HG03025 (cell line): ENCODE data around the gene ANKRD11.
"Not testable (repeated sequence)": the region's sequence is repeated elsewhere in the genome, so short reads cannot be mapped to it uniquely, and the experiment has no call there.

Experiments
- ATAC-seq: cut with Tn5 transposase; IDR thresholded peaks from one replicate; pipeline ENCODE4 v1.9.1; 2021; ENCODE audit warnings: mild to moderate bottlenecking, moderate library complexity; ENCODE audit not compliant: unreplicated experiment, low FRiP score

Gene ANKRD11

GRCh38 chr16:89257281-89257731 lies 233.1 kb downstream of the ANKRD11 start:
- no peak for ATAC-seq

DNA sequence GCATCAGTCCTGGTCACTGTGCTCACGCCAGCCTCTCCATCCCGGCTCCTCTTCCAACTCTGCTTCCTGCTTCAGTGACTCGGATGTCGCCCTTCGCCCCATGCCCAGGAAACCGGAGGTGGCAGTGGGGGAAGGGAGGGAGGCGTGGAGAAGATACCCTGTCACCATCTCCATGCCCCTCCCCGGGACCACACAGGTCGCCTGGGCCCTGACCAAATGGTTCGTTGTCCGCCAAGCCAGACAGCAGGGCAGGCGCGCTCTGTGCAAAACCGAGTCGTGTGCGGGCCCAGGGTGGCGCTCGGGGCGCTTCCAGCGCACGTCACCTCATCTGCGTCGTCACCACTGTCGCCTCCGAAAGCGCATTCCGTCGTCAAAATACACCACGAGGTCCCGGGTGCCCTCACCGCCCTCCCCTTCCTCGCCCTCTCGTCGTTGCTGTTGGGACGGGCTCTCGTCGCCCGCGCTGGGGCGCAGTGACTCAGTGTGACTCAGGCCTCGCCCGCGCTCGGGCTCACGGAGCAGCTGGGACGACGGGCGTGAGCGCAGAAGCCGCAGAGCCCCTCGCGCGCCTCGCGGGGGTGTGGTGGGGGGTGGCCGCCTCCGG lies 233.6 kb downstream of the ANKRD11 start:
- no peak for ATAC-seq

- no peak for ATAC-seq
These were observed 236.6 kb downstream of the ANKRD11 start for GRCh38 chr16:89253548-89254287.

DNA sequence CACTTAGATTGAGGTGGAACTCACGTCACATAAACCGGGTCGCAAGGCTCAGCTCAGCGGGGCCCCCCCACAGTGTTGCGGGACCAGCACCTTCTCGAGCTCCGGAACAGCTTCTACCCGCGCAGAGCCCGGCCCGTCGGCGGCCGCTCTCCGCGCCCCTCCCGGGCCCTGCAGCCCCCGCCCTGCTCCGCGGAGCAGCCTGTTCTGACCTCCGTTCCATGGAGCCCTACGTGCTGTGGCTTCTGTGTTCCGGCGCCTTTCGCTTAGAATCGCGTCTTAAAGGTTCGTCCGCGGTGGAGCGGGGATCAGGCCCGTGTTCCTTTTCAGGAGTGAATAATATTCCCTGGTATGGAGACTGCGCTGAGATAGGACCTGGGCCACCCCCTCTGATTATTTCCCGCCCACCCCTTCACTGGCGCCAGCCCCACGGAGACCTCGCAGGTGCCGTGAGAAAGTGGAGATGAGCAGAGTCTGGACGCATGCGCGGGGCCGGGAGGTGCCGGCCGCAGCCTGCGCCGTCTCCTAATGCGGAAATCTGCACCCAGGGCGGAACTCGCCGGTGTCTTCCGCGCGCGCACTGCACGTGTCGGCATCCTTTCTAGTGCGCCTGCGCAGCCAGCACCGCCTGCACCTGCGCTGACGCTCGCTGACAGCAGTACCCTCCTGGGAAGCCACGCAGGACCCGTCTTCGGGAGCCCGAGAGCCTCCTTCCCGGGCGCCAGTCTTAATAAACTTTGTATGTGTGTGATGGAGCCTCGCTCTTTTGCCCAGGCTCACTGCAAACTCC lies 242.0 kb downstream of the ANKRD11 start:
- no peak for ATAC-seq

DNA sequence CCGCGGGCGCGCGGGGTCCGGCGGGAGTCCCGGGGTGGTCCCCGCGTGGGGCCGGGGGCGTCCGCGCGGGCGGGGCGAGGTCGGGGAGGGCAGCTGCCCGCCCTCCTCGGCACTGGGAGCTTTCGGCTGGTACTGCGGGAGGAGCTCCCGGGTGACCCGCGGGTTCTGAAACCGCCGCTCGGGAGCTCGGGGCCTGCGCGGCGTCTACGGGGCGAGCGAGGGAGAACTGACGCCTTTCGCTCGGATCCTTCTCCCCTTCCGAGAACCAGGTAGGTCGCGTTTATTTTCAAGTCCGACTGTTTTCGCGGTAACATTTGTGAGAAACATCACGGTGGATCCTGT lies 242.7 kb downstream of the ANKRD11 start:
- ATAC-seq = not testable (repeated sequence)

GRCh38 chr16:89246903-89247733 lies 243.2 kb downstream of the ANKRD11 start:
- no peak for ATAC-seq

GRCh38 chr16:89246383-89246902 lies 243.9 kb downstream of the ANKRD11 start:
- no peak for ATAC-seq

DNA sequence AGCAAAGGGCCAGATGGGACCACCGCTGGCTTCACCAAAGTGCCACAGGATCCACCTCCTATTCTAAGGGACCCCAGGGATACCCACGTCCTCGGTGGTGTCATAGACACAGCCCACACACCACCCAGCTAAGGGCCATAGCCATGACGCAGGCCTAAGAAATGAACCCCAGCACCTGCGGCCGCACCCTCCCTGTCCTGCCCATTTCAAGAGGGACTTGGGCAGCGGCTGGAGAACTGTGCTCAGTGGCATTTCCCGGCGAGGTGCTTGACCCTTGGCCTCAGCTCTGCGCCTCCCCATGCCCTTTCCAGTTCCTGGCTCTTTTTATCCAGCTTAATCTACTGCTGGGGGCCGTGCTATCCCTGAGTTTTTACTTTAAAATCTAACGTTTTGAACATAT lies 245.6 kb downstream of the ANKRD11 start:
- no peak for ATAC-seq

DNA sequence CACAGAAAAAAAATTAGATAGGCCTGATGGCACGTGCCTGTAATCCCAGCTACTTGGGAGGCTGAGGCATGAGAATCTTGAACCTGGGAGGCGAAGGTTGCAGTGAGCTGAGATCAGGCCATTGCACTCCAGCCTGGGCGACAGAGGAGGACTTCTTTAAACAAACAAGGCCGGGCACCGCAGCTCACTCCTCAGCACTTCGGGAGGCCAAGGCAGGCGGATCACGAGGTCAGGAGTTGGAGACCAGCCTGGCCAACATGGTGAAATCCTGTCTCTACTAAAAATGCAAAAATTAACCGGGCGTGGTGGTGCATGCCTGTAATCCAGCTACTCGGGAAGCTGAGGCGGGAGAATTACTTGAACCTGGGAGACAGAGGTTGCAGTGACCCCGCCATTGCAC lies 246.1 kb downstream of the ANKRD11 start:
- not testable (repeated sequence) for ATAC-seq

- ATAC-seq = no peak
These were observed 246.7 kb downstream of the ANKRD11 start for GRCh38 chr16:89243664-89244063.

- no peak for ATAC-seq
These were observed 247.6 kb downstream of the ANKRD11 start for GRCh38 chr16:89242795-89243200.

GRCh38 chr16:89241187-89242007 lies 249.0 kb downstream of the ANKRD11 start:
- ATAC-seq = no peak

GRCh38 chr16:89237733-89238132 lies 252.6 kb downstream of the ANKRD11 start:
- no peak for ATAC-seq

DNA sequence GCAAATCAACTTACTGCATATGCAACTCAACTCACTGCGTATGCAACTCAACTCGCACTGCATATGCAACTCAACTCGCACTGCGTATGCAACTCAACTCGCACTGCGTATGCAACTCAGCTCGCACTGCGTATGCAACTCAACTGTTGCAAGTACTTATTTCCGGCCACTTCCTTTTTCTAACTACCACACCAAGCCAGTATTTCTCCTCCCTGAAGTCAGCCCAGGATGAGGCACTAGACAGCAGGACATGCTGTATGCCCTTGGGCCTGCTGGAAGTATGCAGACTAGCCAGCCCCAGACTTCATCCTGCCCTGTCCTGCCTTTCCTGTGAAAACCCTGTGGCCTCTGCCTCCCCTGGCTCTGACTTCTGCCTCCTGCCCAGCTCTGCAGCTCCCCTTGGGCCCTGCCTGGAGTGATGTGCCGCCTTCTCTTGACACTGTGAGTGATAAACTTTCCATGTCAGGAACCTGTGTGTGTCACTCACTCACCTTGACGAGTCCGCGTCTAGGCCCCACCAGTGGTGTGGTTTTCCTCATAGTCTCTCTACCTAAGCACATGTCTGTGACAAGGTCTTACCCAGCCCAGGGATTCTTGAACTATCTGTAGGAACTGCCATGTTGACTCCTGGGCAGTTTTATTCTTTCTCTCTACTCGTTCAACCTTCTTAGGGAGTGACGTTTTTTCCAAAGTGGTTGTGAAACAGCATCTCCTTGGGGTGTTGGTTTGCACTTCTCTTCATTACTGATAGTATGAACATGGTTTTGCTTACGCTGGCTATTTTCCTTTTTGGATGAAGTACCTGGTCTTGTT lies 256.5 kb downstream of the ANKRD11 start:
- ATAC-seq = no peak

DNA sequence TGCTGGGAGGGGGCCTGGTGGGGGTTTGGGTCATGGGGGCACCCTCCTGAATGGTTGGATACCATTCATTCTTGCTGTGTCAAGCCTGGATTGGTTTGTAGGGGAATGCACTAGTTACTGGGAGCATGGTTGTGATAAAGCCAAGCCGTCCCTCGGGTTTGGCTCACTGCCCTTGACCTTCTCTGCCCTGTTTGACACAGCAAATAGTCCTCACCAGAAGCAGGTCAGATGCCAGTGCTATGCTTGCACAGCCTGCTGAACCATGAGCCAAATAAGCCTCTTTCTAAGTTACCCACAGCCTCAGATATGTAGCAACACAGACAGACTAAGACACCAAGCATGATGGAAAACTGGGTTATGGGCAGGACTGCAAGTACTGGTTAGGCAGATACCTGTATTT lies 258.3 kb downstream of the ANKRD11 start:
- no peak for ATAC-seq

DNA sequence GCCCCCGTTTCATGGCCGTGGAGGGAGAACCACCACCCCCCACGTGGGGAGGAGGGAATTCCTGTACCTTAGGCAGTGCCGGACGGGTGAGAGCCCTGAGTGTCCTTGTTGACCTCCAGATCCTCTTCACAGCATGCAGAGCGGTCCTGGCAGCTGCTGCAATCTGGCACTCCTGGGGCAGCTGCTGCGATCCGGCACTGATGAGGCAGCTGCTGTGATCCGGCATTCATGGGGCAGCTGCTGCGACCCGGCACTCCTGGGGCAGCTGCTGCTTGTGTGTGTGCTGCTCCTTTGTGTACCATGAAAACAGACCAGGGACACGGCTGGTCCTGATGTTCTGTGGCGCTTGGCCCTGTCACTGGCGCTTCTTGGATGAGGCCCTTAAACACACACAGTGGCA lies 260.1 kb downstream of the ANKRD11 start:
- ATAC-seq = no peak

- no peak for ATAC-seq
These were observed 265.7 kb downstream of the ANKRD11 start for GRCh38 chr16:89224665-89225064.

DNA sequence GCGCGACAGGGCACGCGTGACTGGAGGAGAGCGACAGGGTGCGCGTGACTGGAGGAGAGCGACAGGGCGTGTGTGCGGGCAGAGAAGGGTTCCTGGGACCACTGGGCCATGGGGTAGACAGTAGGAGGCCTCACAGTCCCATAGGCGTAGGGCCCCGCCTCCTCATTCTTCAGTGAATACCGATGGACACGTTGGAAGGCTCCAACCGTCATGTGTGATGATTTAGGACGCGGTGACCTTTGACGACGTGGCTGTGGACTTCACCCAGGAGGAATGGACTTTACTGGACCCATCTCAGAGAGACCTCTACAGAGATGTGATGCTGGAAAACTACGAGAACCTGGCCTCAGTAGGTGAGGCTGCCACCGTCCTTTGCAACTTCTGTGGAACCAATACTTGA lies 267.4 kb downstream of the ANKRD11 start:
- no peak for ATAC-seq

DNA sequence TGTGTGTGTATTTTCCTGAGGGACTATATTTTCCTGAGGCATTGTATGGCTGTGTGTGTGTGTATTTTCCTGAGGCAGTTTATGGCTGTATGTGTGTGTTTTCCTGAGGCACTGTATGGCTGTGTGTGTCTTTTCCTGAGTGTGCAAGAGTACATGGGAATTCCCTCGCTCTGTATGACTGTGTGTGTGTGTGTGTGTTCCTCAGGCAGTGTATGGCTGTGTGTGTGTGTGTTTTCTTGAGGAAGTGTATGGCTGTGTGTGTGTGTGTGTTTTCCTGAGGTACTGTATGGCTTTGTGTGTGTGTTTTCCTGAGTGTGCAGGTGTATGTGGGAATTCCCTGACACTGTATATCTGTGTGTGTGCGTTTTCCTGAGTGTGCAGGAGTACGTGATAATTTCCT lies 268.8 kb downstream of the ANKRD11 start:
- no peak for ATAC-seq
